ENCODE results near the gene TRIO.

TRIO gene

GRCh38 chr5:14265570-14265969, 122.4 kb downstream of the TRIO start:
- Histone ChIP-seq H3K36me3 (ENCODE audit: control insufficient read depth, insufficient read depth, low read length) (no peaks in the 10 kb centered on the region), H3K4me1 (ENCODE audit: control insufficient read depth, insufficient read depth, low read length) (peaks cover 29% of the 10 kb centered on the region), H3K9me3 (ENCODE audit: control insufficient read depth, insufficient read depth, low read length) (no peaks in the 10 kb centered on the region), H3K27me3 (ENCODE audit: control insufficient read depth, insufficient read depth, low read length) (no peaks in the 10 kb centered on the region), H3K4me3 (ENCODE audit: low read length) (no peak overlapping the region), H3K27ac (ENCODE audit: low read length) (no peak overlapping the region)
- no peak for DNase-seq (ENCODE audit: low read depth, low spot score)
- WGBS (ENCODE audit: insufficient coverage, insufficient read length) = no CpG with 5 or more reads among the region's 2 CpGs

GRCh38 chr5:14266171-14266570, 123.0 kb downstream of the TRIO start:
- H3K27me3 ChIP-seq (ENCODE audit: control insufficient read depth, insufficient read depth, low read length) = no peaks in the 10 kb centered on the region
- no CpG with 5 or more reads among the region's 4 CpGs for WGBS (ENCODE audit: insufficient coverage, insufficient read length)
- DNase-seq (ENCODE audit: low read depth, low spot score) = no peak
- no peak overlapping the region for H3K27ac ChIP-seq (ENCODE audit: low read length)
- no peaks in the 10 kb centered on the region for H3K36me3 ChIP-seq (ENCODE audit: control insufficient read depth, insufficient read depth, low read length)
- no peak overlapping the region for H3K4me3 ChIP-seq (ENCODE audit: low read length)
- no peaks in the 10 kb centered on the region for H3K9me3 ChIP-seq (ENCODE audit: control insufficient read depth, insufficient read depth, low read length)
- H3K4me1 ChIP-seq (ENCODE audit: control insufficient read depth, insufficient read depth, low read length) = peaks cover 25% of the 10 kb centered on the region

DNA sequence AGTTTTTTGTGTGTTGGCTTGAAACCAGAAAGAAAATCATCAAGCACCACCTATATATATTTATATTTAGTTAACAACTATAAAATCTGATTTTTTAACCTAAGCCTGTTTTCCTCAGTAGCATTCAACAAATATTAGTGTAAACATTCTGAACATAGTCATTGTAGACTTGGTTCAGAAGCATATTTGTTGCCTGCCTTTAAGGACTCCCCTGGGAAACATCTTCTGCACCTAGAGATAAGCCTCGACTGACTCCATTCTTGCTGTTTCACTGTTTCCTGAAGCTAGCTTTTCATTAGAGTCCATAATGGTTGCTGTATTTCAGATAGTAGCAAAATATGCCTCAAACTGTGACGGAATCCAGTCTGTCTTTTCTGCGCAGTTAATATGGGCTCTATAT, 123.5 kb downstream of the TRIO start:
- Histone ChIP-seq H3K27me3 (ENCODE audit: control insufficient read depth, insufficient read depth, low read length) (no peaks in the 10 kb centered on the region), H3K36me3 (ENCODE audit: control insufficient read depth, insufficient read depth, low read length) (no peaks in the 10 kb centered on the region), H3K4me1 (ENCODE audit: control insufficient read depth, insufficient read depth, low read length) (peaks cover 23% of the 10 kb centered on the region), H3K4me3 (ENCODE audit: low read length) (no peak overlapping the region), H3K9me3 (ENCODE audit: control insufficient read depth, insufficient read depth, low read length) (no peaks in the 10 kb centered on the region), H3K27ac (ENCODE audit: low read length) (no peak overlapping the region)
- DNase-seq (ENCODE audit: low read depth, low spot score) = no peak
- WGBS (ENCODE audit: insufficient coverage, insufficient read length) = no CpG with 5 or more reads among the region's 3 CpGs

DNA sequence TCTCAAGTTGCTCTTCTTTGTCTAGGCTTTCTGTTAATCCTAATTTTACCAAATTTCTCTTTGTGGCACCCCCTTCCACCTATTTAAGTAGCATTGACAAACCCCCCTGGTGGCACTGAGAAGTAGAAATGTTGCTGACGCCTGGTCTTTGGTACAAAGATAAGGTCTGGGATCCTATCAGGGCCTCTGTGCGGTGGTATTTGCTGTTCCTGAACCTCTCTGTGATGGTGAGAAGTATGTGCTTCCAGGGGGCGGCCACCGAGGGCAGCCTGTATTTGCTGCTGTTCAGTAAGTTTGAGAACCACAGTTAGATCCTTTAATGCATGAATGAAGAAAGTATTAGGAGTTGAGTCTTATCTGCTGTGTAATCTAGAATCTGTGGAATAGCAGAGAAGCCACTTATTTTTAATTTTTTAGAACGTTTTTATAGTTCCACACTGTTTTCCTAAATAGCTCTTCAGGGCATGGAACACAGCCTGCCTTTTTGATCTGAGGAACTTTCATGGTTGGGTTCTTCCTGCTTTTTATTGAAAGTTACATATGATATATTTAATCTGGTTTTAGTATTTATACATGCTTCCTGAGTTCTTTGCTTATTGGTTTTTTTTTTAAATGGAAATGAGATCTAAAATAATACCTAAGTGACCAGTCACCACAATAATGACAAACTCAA, 124.2 kb downstream of the TRIO start:
- Histone ChIP-seq H3K9me3 (ENCODE audit: control insufficient read depth, insufficient read depth, low read length) (no peaks in the 10 kb centered on the region), H3K4me1 (ENCODE audit: control insufficient read depth, insufficient read depth, low read length) (peaks cover 18% of the 10 kb centered on the region), H3K27ac (ENCODE audit: low read length) (no peak overlapping the region), H3K4me3 (ENCODE audit: low read length) (no peak overlapping the region), H3K27me3 (ENCODE audit: control insufficient read depth, insufficient read depth, low read length) (no peaks in the 10 kb centered on the region), H3K36me3 (ENCODE audit: control insufficient read depth, insufficient read depth, low read length) (no peaks in the 10 kb centered on the region)
- DNase-seq (ENCODE audit: low read depth, low spot score) = no peak
- WGBS (ENCODE audit: insufficient coverage, insufficient read length) = no CpG with 5 or more reads among the region's 5 CpGs

DNA sequence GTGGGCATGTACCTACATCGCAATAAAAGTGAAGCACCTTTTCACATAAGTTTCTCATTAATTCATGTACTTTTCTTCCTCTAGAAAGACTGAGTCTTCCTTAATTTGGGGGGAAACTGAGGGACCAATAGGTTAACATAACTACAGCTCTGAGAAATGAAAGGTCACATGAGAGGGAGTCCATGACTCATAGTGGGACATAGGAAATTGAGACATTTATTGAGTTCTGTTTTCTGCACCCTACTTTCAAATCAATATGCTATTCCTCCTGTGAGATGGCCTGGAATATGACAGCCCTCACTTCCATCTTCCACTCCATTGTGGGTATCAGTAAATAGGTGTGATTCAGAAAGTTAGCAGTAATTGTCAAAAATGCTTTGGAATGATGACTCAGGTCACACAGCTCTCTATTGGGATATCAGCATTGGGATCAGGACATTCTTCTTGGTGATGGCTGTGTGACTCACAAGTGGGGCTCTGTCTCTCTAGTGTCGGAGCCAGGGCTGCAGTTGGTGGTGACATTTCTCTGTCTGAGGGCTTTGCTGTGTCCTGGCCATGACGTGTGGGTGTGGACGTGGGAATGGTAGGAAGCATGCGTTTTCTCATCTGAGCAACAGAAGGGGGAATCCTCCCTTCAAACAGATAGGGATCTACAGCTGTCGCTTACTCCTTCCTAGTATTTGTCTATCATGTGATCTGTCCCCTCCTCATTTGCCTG, 125.0 kb downstream of the TRIO start:
- DNase-seq (ENCODE audit: low read depth, low spot score) = no peak
- no CpG with 5 or more reads among the region's 6 CpGs for WGBS (ENCODE audit: insufficient coverage, insufficient read length)
- Histone ChIP-seq H3K4me1 (ENCODE audit: control insufficient read depth, insufficient read depth, low read length) (peaks cover 15% of the 10 kb centered on the region), H3K36me3 (ENCODE audit: control insufficient read depth, insufficient read depth, low read length) (no peaks in the 10 kb centered on the region), H3K9me3 (ENCODE audit: control insufficient read depth, insufficient read depth, low read length) (no peaks in the 10 kb centered on the region), H3K4me3 (ENCODE audit: low read length) (no peak overlapping the region), H3K27ac (ENCODE audit: low read length) (peak overlapping the region; percentile 22), H3K27me3 (ENCODE audit: control insufficient read depth, insufficient read depth, low read length) (no peaks in the 10 kb centered on the region)

- no peaks in the 10 kb centered on the region for H3K36me3 ChIP-seq (ENCODE audit: control insufficient read depth, insufficient read depth, low read length)
- H3K4me3 ChIP-seq (ENCODE audit: low read length) = no peak overlapping the region
- no CpG with 5 or more reads among the region's 5 CpGs for WGBS (ENCODE audit: insufficient coverage, insufficient read length)
- peaks cover 14% of the 10 kb centered on the region for H3K4me1 ChIP-seq (ENCODE audit: control insufficient read depth, insufficient read depth, low read length)
- peak overlapping the region; percentile 22 for H3K27ac ChIP-seq (ENCODE audit: low read length)
- H3K9me3 ChIP-seq (ENCODE audit: control insufficient read depth, insufficient read depth, low read length) = no peaks in the 10 kb centered on the region
- no peak for DNase-seq (ENCODE audit: low read depth, low spot score)
- no peaks in the 10 kb centered on the region for H3K27me3 ChIP-seq (ENCODE audit: control insufficient read depth, insufficient read depth, low read length)
Measured at GRCh38 chr5:14268738-14269137, 125.6 kb downstream of the TRIO start.

DNA sequence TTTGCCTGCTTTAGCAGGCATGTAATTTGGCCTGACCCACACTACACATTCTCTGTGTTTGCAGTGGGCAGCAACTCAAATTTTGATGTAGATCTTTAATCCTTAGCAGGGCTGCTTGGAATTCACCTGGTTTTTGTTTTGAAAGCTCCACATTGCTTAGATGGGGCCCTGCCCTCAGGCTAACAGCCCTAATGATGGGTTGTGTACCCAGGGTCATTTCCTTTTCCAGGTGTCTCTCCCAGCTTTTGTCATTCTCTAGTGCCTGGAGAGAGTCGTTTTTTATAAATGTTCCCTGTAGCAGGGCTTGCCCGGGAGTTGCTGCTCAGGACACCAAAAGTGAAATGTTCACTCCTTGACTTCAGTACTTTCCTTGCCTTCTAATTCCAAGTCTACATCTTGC, 126.3 kb downstream of the TRIO start:
- Histone ChIP-seq H3K27ac (ENCODE audit: low read length) (no peak overlapping the region), H3K4me1 (ENCODE audit: control insufficient read depth, insufficient read depth, low read length) (peaks cover 14% of the 10 kb centered on the region)
- WGBS (ENCODE audit: insufficient coverage, insufficient read length) = no CpG with 5 or more reads among the region's 2 CpGs

GRCh38 chr5:14270209-14270702, 127.1 kb downstream of the TRIO start:
- Histone ChIP-seq H3K4me3 (ENCODE audit: low read length) (no peak overlapping the region), H3K27me3 (ENCODE audit: control insufficient read depth, insufficient read depth, low read length) (no peaks in the 10 kb centered on the region), H3K9me3 (ENCODE audit: control insufficient read depth, insufficient read depth, low read length) (no peaks in the 10 kb centered on the region), H3K36me3 (ENCODE audit: control insufficient read depth, insufficient read depth, low read length) (no peaks in the 10 kb centered on the region), H3K4me1 (ENCODE audit: control insufficient read depth, insufficient read depth, low read length) (peaks cover 14% of the 10 kb centered on the region), H3K27ac (ENCODE audit: low read length) (no peak overlapping the region)
- DNase-seq (ENCODE audit: low read depth, low spot score) = no peak
- no CpG with 5 or more reads among the region's 3 CpGs for WGBS (ENCODE audit: insufficient coverage, insufficient read length)

More for the DNA sequence above, 126.3 kb downstream of the TRIO start:
- H3K4me3 ChIP-seq (ENCODE audit: low read length) = no peak overlapping the region
- H3K27me3 ChIP-seq (ENCODE audit: control insufficient read depth, insufficient read depth, low read length) = no peaks in the 10 kb centered on the region
- H3K9me3 ChIP-seq (ENCODE audit: control insufficient read depth, insufficient read depth, low read length) = no peaks in the 10 kb centered on the region
- no peaks in the 10 kb centered on the region for H3K36me3 ChIP-seq (ENCODE audit: control insufficient read depth, insufficient read depth, low read length)
- no peak for DNase-seq (ENCODE audit: low read depth, low spot score)

GRCh38 chr5:14272548-14273205, 129.5 kb downstream of the TRIO start:
- Histone ChIP-seq H3K27ac (ENCODE audit: low read length) (no peak overlapping the region), H3K9me3 (ENCODE audit: control insufficient read depth, insufficient read depth, low read length) (no peaks in the 10 kb centered on the region), H3K27me3 (ENCODE audit: control insufficient read depth, insufficient read depth, low read length) (no peaks in the 10 kb centered on the region), H3K4me3 (ENCODE audit: low read length) (no peak overlapping the region), H3K36me3 (ENCODE audit: control insufficient read depth, insufficient read depth, low read length) (no peaks in the 10 kb centered on the region), H3K4me1 (ENCODE audit: control insufficient read depth, insufficient read depth, low read length) (peaks cover 12% of the 10 kb centered on the region)
- DNase-seq (ENCODE audit: low read depth, low spot score) = no peak
- WGBS (ENCODE audit: insufficient coverage, insufficient read length) = 100% methylated on average over 1 of the region's 4 CpGs

DNA sequence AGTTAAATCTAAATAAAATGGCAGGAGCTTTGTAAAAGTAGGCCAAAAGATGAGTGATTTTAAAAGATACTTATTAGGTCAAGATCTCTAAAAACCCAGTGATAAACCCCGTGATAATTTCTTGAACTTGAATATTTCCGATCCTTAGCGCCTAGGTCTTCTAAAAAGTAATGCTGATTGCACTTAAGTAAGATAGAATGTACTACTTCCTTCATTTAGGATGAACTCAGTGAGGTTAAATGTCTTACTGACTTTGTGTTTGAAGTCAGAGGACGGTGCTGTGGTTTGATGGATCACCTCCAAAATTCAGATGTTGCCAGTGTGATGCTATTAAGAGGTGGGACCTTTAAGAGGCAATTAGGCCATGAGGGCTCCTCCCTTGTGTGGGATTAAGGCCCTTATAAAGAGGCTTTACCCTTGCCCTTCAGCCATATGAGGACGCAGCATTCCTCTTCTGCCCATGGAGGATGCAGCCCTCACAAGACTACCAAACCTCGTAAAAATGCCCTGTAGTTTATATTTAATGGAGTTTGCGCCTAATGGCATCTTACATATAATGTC, 130.1 kb downstream of the TRIO start:
- WGBS (ENCODE audit: insufficient coverage, insufficient read length) = no CpG with 5 or more reads among the region's 7 CpGs
- Histone ChIP-seq H3K4me3 (ENCODE audit: low read length) (no peak overlapping the region), H3K9me3 (ENCODE audit: control insufficient read depth, insufficient read depth, low read length) (no peaks in the 10 kb centered on the region), H3K27ac (ENCODE audit: low read length) (no peak overlapping the region), H3K4me1 (ENCODE audit: control insufficient read depth, insufficient read depth, low read length) (peaks cover 12% of the 10 kb centered on the region), H3K27me3 (ENCODE audit: control insufficient read depth, insufficient read depth, low read length) (no peaks in the 10 kb centered on the region), H3K36me3 (ENCODE audit: control insufficient read depth, insufficient read depth, low read length) (no peaks in the 10 kb centered on the region)
- no peak for DNase-seq (ENCODE audit: low read depth, low spot score)
